Nephron progenitor cell (in vitro differentiated cells): Measurements from ENCODE around the gene ETV1.
A peak's percentile ranks its signal among the peaks of the same experiment; 100 is the strongest.

Experiments used
- DNase-seq: peaks from one replicate; pipeline ENCODE4 v3.0.0; 2021
- H3K27ac Mint-ChIP-seq: 2 replicates; pipeline ENCODE4 v1.8.0; 2021; ENCODE audit warnings: mild to moderate bottlenecking, moderate library complexity, mixed read lengths
- H3K27me3 Mint-ChIP-seq: 2 replicates; pipeline ENCODE4 v1.8.0; 2021; ENCODE audit warnings: mild to moderate bottlenecking, low read depth, mixed read lengths; ENCODE audit not compliant: poor library complexity
- H3K36me3 Mint-ChIP-seq: 2 replicates; pipeline ENCODE4 v1.8.0; 2021; ENCODE audit warnings: low read depth, mixed read lengths
- H3K4me1 Mint-ChIP-seq: 2 replicates; pipeline ENCODE4 v1.8.0; 2021; ENCODE audit warnings: mixed read lengths
- H3K4me3 Mint-ChIP-seq: 2 replicates; pipeline ENCODE4 v1.8.0; 2021; ENCODE audit warnings: mild to moderate bottlenecking, moderate library complexity, mixed read lengths
- H3K9me3 Mint-ChIP-seq: 2 replicates; pipeline ENCODE4 v1.8.0; 2021; ENCODE audit warnings: mild to moderate bottlenecking, moderate library complexity, mixed read lengths
- CTCF ChIP-seq: fragments of 200-600 bp; sonication (generic); IDR thresholded peaks from 2 replicates; pipeline ENCODE4 v1.5.0; 2021; ENCODE audit warnings: antibody characterized with exemption

Gene ETV1

DNA sequence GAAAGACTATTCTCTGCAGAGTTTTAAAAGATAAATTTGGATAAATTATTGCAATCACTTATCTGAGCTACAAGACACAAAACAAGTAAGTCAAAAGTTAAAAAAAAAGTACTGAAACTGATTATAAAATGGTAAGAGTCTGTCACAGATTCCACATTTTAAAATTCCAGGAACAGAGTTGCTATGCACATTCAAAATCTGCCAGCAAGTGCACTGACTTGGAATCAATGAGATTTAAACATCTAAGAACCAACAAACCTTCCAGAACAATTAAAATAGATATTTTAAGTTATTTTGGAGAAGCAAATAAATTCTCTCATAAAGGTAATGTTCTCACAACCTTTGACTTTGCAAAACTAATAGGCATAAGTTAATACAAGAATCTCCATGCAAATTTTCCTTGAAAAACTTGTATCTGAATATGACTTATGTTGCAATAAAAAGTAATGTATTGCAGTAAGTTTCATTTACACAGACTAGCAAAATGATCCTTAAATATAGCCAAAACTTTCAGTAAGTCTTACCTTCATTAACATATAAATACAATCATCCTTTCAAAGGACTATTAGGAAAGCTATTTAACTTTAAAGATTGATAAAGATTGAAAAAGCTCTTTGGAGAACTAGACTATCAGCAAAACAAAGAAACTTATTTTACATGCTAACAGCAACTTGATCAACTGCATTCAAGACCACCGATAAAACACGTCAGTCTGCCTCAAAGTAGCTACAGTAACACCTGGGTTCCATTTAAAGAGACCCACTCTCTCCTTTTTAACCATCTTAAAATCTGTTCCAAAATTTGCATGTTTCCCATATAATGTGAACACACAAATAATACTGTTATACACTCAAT lies 4.4 kb downstream of the ETV1 start:
- peaks cover 7% of the 10 kb centered on the region for H3K36me3 Mint-ChIP-seq
- DNase-seq, result no peak
- H3K9me3 Mint-ChIP-seq, result no peaks in the 10 kb centered on the region
- no peak for TF ChIP-seq CTCF
- H3K27ac Mint-ChIP-seq, result no peak overlapping the region
- no peak overlapping the region for H3K4me3 Mint-ChIP-seq
- no peaks in the 10 kb centered on the region for H3K27me3 Mint-ChIP-seq
- H3K4me1 Mint-ChIP-seq, result peaks cover 24% of the 10 kb centered on the region

GRCh38 chr7:13984061-13984460 lies 5.4 kb downstream of the ETV1 start:
- no peak overlapping the region for H3K4me3 Mint-ChIP-seq
- H3K27me3 Mint-ChIP-seq, result no peaks in the 10 kb centered on the region
- H3K27ac Mint-ChIP-seq, result no peak overlapping the region
- peaks cover 30% of the 10 kb centered on the region for H3K4me1 Mint-ChIP-seq
- no peak for TF ChIP-seq CTCF
- DNase-seq, result no peak
- peaks cover 7% of the 10 kb centered on the region for H3K36me3 Mint-ChIP-seq
- H3K9me3 Mint-ChIP-seq, result no peaks in the 10 kb centered on the region

DNA sequence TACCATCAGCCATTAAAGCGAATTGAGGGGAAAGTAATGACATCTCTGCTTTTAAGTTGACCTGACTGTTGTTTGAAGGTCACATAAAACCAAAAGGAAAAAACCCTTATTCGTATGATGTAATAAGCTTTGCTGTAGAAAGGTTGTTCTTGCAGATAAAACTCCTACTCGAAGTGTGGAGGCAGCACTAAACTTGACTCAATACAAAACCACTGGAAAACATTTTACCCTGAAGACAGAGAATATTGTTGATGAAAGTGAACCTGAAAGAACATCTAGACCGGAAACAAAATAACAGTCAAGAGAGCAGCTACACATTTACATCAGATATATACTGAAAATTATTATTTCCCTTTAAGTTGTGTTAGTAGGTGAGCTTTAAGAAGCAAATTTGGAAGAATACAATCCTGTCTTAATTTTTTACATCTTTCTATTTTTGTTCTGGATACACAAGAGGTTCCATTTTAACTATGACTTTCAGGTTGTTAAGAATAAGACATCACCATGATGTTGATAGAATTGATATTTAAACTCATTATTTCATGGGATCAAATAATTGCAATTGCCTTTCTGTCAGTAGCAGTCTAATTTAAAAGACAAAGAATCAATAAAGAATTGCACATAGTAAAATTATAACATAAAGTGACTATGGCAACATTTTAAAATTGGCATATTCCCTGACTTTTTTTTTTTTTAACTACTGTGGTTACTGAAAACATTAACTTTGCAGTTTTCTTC lies 6.4 kb downstream of the ETV1 start:
- H3K9me3 Mint-ChIP-seq, result no peaks in the 10 kb centered on the region
- no peaks in the 10 kb centered on the region for H3K27me3 Mint-ChIP-seq
- peak overlapping the region; percentile 25 for H3K4me3 Mint-ChIP-seq
- TF ChIP-seq CTCF, result no peak
- peaks cover 30% of the 10 kb centered on the region for H3K4me1 Mint-ChIP-seq
- no peak for DNase-seq
- H3K27ac Mint-ChIP-seq, result no peak overlapping the region
- H3K36me3 Mint-ChIP-seq, result peaks cover 7% of the 10 kb centered on the region

GRCh38 chr7:13981070-13981469 lies 8.4 kb downstream of the ETV1 start:
- Mint-ChIP-seq H3K27ac (peak overlapping the region; percentile 53), H3K36me3 (peaks cover 22% of the 10 kb centered on the region), H3K9me3 (no peaks in the 10 kb centered on the region), H3K4me3 (peak overlapping the region; percentile 33), H3K4me1 (peaks cover 30% of the 10 kb centered on the region), H3K27me3 (no peaks in the 10 kb centered on the region)
- TF ChIP-seq CTCF, result no peak
- DNase-seq, result no peak

DNA sequence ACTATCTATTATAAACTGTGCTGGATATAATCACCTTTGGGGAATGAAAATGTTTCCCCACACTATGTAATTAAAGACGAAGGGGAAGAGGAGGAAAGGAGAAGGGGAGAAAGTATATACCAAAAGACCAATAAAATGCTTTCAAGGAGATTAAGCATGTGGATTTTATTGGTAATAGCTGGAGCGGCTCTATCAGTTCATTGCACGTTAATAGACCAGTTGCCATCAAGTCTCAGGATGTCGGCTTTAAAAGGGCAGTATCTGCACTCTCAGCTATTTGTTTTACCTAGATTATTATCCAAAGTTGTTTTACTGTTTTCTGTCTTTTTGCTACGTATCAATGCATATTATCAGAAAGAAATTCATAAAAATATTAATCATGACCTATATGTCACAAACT lies 9.0 kb downstream of the ETV1 start:
- Mint-ChIP-seq H3K27ac (no peak overlapping the region), H3K36me3 (peaks cover 28% of the 10 kb centered on the region), H3K27me3 (no peaks in the 10 kb centered on the region), H3K4me1 (peaks cover 30% of the 10 kb centered on the region), H3K4me3 (no peak overlapping the region), H3K9me3 (no peaks in the 10 kb centered on the region)
- TF ChIP-seq CTCF, result no peak
- no peak for DNase-seq
